ENCODE measurements around the gene PRR16.

- TF ChIP-seq, protein P1, sequence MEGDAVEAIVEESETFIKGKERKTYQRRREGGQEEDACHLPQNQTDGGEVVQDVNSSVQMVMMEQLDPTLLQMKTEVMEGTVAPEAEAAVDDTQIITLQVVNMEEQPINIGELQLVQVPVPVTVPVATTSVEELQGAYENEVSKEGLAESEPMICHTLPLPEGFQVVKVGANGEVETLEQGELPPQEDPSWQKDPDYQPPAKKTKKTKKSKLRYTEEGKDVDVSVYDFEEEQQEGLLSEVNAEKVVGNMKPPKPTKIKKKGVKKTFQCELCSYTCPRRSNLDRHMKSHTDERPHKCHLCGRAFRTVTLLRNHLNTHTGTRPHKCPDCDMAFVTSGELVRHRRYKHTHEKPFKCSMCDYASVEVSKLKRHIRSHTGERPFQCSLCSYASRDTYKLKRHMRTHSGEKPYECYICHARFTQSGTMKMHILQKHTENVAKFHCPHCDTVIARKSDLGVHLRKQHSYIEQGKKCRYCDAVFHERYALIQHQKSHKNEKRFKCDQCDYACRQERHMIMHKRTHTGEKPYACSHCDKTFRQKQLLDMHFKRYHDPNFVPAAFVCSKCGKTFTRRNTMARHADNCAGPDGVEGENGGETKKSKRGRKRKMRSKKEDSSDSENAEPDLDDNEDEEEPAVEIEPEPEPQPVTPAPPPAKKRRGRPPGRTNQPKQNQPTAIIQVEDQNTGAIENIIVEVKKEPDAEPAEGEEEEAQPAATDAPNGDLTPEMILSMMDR (IDR thresholded peaks at IDR 0.05): no peak
- TF ChIP-seq POLR2A (IDR thresholded peaks at IDR 0.05) (no peak), POLR2AphosphoS5 (IDR thresholded peaks at IDR 0.05) (no peak)
Observed at GRCh38 chr5:120582635-120583034, 118.5 kb downstream of the PRR16 start.

Data from sigmoid colon (tissue), 4 donors.